CD4-positive, alpha-beta T cell treated with Interleukin-4 for 1 hour (primary cell): ENCODE results near the gene RABL3.
"Not testable (repeated sequence)": the region's sequence is repeated elsewhere in the genome, so short reads cannot be mapped to it uniquely, and the experiment has no call there.

Experiments
- DNase-seq, 2 donors: peaks; one replicate each; pipeline ENCODE4 v3.0.0-alpha.2; 2020 to 2022

RABL3 gene

DNA sequence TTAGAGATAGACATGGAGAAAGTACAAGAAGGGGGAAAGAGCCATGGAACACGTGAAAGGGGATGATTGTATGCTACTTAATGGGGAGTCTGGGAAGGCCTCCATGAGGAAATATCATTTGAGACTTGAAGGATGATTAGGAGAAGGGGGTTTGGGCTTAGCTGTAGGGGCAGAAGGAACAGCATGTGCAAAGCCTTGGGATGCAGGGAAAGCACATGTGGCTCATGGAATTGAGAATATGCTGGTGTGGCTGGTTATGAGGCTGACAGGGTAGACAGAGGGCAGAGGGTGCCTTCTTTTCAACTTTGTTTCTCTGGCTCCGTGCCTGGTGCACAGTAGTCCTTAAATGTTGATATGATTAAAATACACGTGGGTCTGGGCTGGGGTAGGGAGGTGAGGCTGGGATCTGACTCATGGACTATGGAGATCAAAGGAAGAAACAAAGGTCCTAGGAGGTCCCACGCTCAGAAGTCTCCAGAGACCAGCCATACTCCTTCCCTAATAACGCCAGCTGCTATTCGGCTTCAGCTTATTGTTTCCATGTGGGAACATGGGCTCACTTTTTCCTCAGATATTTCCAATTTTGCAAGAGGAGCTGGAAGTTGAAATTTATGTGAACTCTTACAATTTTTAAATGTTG is 1.4 kb upstream of the RABL3 start:
- no peak for DNase-seq

DNA sequence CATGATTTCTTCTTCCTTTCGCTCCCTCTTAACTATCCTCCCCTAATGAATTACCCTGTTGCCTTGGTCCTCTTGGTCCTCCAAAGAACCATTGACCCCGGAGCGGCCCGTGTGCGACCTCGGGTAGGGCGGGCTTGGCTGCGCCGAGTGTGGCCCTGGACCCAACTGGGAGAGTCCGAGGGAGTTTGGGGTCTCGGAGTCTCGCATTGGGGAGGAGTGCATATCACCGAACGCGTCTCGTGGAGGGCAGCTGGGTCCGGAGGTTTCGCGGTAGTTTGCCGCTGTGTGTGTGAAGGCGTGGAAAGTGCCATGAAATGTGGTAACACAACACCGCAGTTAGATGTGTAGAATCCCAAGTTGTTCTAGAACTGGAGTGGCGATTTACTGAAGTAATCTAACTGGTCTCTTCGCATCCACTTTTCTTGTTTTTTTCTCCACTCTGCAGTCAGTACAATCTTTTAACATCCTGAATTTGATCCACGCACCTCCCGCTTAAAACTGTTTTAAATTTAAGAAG is 591 bp upstream of the RABL3 start:
- no peak for DNase-seq

DNA sequence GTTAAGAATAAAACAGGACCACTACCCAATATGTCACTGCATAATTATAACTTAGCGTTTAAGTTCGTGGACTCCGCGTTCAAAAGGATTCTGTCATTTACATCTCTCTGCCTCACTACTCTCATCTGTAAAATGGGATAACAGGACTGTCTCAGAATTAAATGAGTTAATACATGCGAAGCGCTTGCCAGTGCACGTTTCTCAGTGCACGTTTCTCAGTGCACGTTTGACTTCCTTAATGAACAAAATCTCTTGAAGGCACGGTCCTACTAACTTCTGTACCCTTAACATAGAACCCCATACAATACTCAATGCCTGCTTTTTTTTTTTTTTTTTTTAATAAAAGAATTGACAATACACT is 499 bp downstream of the RABL3 start:
- DNase-seq: no peak

DNA sequence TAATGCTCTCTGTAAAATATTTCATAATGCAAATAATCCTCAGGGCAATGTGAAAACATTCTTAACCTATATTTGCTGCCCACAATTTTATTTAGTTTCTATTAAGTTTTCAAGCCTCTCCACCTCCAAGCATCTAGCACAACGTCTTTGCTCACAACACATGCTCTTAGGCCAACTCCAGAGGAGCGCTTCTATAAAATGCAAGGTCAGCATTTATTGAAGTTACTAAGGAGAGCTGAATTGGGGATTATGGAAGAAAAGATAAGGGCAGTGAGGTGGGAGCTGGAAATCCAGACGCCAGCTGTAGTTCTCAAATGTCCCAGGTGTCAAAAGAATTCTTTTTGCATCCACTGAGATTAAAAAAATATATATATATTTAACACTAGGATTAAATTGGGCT is 996 bp downstream of the RABL3 start:
- no peak for DNase-seq

DNA sequence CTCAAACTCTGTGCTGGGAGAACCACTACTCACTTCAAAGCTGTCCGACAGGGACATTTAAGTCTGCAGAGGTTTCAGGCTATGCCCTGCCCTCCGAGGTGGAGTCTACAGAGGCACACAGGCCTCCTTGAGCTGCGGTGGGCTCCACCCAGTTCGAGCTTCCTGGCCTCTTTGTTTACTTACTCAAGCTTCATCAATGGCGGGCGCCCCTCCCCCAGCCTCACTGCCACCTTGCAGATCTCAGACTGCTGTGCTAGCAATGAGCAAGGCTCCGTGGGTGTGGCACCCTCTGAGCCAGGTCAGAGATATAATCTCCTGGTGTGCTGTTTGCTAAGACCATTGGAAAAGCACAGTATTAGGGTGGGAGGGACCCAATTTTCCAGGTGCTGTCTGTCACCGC is 4.3 kb downstream of the RABL3 start:
- not testable (repeated sequence) for DNase-seq

DNA sequence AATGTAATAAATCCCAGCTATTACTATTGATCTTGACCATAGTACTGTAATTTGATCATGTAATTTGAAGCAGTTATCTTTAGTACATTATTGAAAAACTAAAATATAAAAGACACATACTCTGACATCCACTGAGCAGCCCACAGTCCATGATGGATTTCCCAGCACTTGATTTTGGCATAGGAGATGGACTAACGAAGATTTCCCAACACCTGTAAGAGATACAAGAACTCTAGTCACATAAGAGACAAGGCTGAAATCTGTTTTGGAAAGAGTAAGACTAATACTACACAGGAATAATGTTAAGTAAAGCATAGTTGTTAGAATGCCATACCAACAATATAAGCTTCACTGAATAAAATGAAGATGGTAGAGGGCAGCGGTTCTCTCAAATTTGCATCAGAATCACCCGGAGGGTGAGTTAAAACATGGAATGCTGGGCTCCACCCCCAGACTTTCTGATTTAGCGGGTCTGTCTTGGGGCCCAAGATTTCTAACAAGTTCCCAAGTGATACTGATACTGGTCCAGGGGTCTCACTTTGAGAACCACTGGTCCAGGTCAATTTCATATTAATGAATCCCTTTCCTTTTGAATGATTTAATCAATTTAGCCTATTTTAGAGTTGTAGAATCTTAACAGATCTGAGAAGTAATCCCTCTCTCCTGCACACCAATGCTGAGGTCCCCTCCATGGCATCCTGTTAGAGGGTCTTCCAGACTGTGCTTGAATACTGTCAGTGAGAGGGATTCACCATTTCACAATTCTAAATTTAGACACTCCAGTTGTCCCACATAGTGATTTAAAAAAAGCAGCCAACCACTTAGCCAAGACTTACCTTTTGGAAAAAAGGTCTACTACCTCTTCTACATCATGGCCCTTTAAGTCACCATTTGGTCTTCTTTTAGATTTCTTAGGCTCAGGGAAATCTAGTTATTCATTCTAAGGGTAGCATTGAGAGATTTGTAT is 11.5 kb downstream of the RABL3 start:
- no peak for DNase-seq

DNA sequence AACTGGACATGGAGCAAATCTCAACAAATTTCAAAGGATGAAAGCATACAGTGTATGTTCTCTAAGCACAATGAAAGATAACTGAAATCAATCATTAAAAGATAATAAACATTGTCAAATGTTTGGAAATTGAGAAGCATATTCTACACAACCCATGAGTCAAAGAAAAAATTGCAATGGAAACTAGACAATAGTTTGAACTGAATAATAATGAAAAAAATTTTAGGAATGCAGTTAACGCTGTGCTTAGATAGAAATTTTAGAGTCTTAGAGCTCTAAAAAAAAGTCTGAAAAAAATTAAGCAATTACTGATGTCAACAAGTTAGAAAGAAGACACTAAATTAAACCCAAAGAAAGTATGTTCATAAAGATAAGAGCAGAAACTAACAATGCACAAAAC is 15.5 kb downstream of the RABL3 start:
- no peak for DNase-seq

DNA sequence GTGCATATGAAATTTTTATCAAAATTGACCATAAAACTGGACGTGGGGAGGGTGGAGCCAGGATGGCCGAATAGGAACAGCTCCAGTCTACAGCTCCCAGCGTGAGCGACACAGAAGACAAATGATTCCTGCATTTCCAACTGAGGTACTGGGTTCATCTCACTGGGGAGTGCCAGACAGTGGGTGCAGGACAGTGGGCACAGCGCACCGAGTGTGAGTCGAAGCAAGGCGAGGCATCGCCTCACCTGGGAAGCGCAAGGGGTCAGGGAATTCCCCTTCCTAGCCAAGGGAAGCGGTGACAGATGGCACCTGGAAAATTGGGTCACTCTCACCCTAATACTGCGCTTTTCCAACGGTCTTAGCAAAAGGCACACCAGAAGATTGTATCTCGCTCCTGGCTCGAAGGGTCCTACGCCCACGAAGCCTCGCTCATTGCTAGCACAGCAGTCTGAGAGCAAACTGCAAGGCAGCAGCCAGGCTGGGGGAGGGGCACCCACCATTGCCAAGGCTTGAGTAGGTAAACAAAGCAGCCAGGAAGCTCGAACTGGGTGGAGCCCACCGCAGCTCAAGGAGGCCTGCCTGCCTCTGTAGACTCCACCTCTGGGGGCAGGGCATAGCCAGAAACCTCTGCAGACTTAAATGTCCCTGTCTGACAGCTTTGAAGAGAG is 23.0 kb downstream of the RABL3 start:
- peak; percentile 83 to 84 for DNase-seq

DNA sequence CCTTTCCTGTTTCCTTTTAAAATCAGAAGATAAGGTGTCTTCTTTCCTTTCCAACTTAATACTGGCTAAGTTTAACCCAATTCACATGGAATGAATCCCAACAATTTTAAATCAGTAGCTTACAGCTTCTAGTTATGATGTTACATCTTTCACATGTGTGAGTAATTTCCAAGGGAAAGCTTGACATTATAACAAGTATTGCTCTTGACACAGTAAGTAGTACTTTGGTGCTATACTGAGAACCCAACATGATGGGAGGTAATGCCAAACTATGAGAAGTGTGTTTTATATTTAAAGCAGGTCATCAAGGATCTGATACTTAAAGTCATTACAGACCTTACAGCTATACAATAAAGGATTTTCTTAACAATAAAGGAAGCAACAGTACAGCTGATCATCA is 29.1 kb downstream of the RABL3 start:
- DNase-seq: no peak

DNA sequence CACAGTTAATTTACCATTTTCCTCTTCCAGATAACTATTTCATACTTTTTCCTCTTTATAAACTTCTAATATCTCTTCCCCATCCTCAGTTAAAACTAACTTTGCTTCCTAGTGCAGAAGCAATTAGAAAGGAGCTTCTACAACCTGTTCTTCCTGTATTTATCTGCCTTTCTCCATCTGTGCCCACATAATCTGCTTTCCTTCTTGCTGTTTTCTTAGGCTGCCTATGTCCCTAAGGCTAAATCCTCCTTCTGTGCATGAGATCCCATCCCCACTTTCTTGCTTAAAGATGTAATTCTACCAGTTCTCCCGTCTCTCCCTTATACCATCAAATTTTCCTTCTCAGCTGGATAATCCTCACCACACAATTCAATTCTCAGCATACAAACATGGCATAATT is 31.9 kb downstream of the RABL3 start:
- DNase-seq: no peak

DNA sequence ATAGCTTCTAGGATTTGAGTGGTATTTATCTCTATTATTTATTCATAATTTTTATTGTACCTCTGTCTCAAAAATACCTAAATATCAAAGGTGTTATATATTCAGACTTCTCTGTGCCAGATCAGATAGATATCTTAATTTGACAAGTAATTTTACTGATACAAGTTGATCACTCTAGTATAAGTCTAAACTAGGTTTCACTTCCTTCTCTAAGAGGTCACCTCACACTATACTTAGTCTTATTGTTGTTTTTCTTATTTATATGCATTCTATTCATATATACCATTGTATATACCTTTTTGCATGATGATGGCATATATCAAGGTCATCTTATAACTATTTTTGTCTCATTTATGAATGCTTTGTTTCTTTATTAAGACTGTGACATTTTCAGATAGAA is 33.9 kb downstream of the RABL3 start:
- no peak for DNase-seq

DNA sequence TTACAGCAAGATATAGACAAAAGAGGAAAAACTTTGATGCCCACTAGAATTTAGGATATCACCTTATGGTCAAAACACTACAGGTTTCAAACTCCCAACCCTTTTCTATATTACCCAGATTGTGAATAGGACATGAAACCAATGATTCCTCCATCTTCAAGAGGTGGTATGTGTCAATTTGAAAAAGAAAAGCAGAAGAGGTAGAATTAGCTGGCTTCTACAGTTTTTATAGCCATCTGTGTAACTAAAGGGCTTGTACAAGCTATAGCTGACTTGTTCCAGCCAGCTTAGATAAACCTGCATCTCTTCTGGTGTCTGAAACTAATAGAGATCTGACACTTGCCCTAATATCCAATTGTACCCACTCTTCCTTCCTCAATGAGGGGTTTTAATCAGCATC is 35.4 kb downstream of the RABL3 start:
- no peak for DNase-seq

DNA sequence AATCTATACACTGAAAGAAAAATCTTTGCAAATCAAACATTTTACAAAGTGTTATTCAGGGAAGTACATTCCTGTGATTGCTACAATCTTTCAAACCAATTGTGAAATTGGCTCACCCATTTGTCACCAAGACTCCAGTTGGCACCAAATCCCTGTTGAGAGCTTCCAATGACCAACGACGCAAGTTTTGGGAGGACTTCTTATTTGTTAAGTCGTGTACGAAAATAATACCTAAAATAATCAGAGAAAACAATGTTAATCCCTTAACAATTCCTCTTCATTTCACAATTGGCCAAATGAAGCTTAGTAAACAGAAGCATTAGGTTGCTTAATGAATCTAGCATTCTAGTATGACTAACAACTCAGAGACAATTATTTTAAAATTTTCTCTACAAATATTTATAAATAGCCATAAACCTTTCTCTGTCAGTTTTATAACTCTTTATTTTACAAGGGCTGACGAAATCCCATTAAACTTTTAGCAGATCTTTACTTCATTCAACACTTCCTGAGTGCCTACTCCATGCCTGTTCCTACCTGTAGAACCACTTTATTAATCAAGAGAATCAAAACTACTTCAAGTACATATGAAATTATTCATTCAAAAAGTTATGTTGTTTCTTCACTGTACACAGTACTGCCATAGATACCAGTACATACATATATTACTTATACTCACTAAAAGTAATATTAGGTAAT is 36.3 kb downstream of the RABL3 start:
- DNase-seq: no peak

DNA sequence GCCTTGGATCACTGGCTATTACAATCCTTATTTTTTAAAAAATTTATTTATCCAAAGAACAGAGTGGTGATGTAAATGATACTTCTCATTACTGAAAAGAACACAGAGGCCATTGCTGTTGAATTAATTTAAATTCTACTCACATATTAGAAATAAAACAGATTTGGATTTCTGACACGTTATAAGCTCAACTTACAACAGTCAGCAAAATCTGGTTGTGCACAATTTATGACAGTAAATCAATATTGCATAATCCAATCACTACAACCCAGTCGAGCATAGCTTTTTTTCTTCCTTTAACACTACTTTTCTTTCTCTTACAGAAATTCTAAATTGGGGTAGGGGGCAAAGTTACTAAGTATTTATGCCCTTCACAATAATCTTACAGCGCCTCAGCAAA is 43.0 kb downstream of the RABL3 start:
- DNase-seq: no peak

DNA sequence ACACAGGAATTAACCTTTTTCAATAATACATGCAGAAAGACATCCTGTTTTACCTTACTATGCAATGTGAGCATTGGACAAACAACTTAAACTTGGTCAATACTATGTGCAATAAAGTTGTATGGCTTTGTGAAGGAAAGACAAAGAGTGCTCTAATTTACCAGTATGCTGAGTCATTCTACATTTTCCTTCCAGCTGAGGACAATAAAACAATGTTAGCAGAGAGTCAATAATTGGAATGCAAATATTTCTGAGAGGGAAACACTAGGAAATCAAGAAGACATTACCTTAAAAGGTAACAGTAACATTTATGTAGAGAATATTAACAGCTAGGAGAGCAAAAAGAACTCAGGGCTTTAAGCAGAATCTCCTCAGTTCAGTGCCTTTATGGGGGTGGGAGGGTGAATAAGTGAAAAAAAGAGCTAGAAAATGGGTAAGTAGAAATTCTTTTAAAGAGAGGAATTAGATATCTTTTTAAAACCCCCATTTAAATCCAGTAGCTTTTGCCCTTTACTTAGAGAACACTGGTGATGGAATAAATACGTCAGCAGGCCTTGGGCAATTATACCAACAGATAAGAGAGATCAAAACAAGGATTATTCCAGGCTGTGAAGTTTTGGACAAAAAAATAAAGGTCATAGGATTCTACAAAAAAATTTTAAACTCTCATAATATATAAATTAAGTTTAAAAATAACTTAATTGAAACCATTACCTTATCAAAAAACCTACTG is 48.7 kb downstream of the RABL3 start:
- no peak for DNase-seq

DNA sequence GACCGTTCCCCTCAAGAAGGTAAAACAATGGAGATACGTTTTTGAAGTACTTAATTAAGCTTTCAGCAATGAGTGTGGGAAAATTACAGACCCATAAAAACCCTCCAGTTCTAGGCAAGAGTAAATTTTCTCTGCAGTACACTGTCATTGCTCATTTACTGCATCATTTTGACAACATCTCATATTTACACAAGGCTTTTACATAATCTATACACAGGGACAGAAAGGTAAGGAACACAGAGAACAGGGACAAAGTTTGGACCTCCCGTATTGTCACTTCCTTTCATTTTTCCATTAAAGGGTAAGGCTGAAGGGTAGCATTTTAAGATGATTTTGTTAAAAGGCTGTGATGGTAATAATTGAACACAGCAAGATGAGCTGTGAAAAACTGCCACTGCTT is 52.9 kb downstream of the RABL3 start:
- DNase-seq: no peak

DNA sequence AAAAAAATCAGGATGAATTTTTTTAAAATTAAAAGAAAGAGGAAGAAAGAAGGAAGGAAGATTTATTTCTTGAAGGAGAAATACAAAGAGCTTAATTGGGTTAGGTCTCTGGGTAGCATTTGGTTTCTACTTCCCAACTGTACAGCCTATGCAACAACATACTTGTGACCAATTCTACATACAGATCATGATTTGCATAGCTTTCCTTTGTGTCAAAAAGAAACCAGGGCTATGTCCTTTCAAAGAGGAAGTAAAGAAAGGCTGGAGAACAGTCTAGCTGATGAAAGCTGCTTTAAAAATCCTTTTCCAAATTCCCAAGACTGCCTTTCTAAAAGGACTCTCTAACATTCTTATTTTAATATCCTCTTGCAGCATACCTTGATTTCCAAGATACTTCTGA is 54.2 kb downstream of the RABL3 start:
- no peak for DNase-seq

DNA sequence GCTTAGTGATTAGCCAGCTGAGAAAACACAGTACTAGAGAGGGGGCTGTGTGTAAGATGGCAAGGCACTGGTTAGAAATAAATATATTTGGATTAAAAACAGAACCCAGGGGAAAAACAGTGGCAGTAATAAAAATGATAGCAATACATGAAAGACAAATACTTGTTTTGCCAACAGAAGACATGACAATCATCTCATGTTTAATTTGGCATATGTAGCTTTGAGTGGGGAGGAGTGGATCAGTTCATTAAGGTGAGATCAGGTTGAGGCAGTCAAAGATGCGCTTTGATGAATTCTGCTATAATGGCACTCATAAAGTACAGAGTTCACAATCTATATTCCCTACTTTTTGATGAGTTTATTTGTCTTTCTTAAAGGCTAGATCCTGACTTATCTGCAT is 56.9 kb downstream of the RABL3 start:
- no peak for DNase-seq

DNA sequence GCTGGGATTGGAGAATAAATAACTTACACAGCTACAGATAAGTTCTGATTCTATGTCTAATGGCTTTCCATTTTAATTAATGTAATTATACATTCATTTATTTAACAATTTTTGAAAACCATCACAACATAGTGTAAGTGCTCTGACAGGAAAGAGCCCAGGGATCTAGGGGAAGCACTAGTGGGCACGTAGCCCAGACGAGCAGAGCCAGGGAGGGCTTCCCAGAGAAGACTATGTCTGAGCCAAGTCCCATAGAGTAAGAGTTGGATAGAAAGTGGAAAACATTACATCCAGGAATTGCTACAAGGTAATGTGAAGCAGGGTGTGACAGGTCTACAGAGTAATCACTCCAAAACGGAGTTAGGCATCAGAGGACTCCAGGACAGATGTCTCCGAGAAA is 57.4 kb downstream of the RABL3 start:
- DNase-seq: no peak

DNA sequence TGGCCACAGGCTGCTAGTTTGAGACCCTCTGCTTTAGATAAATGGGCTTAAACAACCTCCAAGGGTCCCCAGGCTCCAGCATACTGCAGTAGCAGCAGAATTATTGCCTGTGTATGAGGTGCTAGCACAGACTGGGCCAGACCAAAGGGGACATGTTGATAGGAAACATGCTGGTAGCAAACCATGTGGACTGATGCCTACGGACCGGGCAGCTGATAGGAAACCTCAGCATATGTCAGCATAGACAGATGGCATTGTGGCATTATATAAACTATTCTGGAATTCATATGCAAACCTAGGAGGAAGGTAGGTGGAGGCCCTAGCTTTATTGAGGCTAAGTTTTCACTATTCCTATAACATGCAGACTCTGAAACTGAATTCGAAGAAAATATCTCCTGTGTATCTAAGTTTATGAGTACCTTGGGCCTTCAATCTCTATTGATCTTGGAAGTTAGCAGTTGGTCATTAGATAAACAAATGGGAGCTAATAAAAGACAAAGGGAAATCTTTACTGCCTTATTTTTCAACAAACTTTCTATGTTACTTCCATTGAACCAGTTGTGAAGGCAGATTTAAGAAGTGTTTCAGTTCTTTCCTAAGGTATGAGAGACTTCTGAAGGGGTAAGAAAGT is 58.5 kb downstream of the RABL3 start:
- no peak for DNase-seq

DNA sequence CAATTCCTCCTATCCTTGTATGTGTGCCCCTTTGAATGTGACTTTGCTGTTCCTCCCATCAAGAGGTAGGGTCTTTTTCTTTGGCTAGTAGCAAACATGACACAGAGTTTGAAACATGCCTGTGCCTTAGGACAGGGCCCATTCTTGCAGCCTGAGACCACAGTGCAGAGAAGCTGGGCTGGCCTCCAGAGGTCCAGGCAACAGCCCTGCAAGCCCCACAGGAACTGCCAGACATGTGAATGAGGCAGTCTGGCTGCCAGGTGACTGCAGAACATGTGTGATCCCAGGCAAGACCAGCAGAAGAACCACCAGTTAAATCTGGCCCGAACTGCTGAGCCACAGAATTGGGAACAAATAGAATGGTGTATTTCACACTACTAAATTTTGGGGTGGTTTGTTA is 59.1 kb downstream of the RABL3 start:
- DNase-seq: no peak

DNA sequence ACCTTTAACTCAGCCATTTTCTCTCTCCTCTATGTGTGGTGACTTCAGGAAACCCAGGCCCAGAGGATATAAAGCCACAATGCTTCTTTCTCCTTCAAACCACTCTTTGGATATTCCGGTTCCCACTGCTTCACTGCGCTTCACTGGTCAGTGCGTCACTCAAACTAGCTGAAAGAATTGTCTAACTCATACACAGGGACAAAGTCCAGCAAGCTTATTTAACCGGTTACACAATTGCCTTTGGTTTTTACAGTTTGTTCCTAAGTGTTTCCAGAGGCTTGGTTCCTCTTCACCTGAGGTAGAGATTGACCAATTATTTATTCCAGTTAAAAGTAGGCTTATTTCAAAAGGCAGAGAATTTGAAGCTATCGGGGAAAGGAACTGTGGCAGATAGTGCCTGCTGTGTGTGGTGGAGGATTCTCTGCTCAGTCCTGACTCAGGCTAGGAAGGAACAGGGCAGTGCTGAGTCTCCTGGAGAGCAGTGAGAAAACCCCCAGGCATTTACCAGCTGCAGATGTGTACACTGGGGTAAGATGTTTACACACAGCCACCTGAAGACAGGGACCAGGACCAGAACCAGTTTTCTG is 60.1 kb downstream of the RABL3 start, which contains the start of gene HGD:
Gene HGD, minus strand, starts transcription at position 145 of the 587 bp plus-strand sequence. Its CDS starts 128 bp downstream, at position 17.
- DNase-seq: no peak
